GM19238 (cell line): ENCODE data around the gene LAMP5.

Experiments used
- DNase-seq: peaks from one replicate; pipeline ENCODE4 v3.0.0; 2011; ENCODE audit warnings: low spot score; ENCODE audit not compliant: insufficient read length

Gene LAMP5

DNA sequence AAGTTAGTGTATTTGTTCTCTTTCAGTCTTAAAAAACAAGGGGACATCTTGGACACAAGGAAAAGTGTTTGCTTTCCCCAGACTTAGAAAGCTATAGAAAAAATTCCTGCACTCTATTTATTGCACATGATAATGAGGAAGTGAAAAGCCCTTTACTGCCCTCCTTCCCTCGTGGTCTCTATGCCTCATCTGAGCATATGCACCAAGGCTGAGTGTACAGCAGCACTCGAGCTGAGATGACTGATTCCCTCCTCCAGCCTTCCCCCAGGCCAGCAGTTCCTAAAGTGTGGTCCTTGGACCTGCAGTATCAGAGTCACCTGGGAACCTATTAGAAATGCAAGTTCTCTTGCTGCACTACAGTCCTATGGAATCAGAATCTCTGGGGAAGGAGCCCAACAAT is 14.3 kb upstream of the LAMP5 start:
- no peak for DNase-seq

GRCh38 chr20:9501473-9501872 is 12.9 kb upstream of the LAMP5 start:
- DNase-seq, result no peak

DNA sequence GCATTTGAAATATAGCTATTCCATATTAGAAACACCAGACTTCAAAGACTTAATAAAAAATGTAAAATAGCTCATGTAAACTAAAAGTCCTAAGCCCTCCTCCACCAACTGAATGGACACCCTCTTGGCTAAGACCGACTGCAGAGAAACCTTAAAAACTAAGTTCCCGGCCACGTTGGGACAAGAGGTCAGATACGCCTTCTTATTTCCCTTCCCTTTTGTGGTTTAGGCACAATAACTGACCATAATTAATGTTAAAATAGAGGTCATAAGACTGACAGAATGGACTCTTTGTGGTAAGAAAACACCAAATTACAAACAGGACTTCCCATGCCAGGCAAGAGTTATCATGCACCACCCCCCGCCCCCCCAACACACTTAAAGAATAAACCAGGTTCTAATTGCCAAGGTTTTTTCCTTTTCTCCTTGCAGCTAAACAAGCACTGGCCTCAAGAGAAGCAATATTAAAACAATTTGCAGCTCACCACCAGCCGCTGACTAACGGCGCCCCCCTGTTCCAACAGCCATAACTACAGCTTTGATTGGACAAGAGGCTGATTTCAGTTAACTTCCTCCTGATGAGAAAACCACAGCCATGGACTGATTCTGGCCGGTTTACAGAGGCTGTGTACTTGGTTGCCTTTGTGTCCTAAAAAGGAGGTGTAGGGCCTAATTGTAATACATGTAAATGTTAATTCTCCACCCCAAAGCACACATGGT is 10.7 kb upstream of the LAMP5 start:
- DNase-seq, result no peak

DNA sequence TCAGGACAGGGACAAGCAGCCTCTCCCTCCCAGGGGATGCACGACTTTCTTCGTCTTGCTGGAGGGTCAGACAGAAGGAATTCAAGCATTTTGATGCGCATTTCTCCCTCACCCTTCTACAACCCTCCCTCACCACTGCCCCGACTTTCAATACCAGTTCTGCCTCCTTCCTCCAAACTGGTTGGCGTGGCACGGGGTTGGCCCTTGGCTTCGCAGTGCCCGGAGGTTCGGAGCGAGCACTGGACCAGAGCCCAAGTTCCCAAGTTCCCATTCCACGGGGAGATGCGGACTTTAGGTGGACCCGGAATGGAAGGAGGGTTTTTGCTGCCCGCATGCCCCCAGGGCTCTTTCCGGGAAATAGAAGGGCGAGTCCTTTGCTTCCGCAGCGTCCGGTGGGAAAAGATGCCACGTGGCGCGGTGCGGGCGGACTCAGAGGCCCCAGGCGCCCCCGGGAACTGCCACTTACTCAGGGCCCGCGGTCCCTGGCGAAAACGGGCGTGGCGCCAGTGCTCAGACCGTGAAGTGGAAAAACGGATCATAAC is 8.0 kb upstream of the LAMP5 start:
- no peak for DNase-seq

GRCh38 chr20:9506964-9507369 is 7.4 kb upstream of the LAMP5 start:
- no peak for DNase-seq

DNA sequence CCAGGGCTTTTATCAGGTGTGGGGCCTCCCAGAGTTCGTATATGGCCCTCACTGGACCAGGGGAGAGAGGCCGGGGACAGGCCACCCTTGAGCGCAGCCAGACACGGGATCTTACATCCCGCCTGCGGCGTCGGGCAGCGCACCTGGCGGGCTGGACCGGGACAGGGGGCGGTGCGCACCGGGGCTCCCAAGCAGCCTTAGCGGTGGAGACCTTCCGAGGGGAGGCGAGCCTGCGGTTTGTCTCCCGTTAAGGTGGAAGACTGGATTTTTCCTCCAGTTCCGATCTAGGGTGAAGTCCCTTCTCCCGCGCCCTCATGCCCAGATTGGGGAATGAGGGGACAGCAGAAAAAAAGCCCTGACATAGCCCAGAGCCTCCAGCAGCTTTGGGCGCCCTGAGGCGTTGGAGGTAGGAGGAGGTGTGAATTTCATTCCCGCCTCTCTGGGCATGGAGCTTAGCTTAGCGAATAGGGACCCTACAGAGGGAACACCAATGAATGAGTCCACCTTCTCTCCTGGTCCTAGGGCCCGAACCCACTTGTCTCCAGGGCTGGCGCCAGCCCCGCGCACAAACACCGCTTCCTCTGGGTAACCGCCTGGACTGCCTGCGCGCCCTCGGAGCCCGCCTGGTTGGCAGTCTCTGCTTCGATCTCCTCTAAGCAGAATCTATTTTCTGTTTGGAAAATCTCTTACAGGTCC is 6.7 kb upstream of the LAMP5 start:
- no peak for DNase-seq

DNA sequence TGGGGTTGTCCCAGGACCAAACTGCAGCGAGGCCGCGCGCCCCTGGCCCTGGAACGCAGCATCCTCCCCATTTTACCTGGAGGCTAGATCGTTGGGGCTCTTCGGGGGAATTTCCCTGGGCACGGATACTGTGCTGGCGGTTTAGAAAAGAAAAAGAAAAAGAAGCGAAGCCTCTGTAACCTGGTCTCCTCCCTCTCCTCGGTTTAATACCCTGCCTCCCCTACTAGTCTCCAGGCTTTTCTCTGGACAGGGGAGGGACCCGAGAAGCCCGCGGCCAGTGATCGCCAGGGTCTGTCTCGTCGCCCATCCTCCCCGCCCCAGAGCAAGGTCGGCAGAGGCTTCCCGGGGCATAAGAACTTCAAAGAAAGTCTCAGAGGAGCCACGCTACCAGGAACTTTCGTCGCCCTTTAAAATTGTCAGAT is 6.1 kb upstream of the LAMP5 start:
- DNase-seq, result no peak

DNA sequence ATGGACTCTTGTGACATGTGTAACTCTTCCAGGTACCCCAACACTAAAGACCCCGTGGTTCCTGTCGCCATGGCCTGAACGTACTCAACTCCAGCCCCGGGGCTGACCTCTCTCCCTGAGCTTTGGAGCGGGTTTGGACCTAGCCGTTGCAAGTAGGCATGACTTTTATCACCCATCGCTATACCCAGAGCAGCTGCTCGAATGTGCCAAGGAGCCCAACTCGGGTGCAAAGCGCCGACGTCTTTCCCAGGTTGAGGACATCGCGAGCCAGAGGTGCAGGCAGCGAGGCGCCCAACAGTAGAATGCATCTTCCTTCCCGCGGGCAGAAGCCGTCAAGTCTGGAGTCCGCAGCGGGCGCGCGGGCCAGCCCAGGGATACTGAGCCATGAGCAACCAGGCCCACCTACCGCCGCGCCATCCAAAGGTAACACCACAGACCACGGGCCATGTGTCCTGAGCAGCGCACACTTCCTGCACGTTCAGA is 5.7 kb upstream of the LAMP5 start:
- DNase-seq, result no peak

- no peak for DNase-seq
Measured at GRCh38 chr20:9509246-9509645, 5.1 kb upstream of the LAMP5 start.

- DNase-seq, result no peak
Measured at GRCh38 chr20:9510911-9511310, 3.5 kb upstream of the LAMP5 start.

GRCh38 chr20:9514072-9514460 is 324 bp upstream of the LAMP5 start:
- no peak for DNase-seq

DNA sequence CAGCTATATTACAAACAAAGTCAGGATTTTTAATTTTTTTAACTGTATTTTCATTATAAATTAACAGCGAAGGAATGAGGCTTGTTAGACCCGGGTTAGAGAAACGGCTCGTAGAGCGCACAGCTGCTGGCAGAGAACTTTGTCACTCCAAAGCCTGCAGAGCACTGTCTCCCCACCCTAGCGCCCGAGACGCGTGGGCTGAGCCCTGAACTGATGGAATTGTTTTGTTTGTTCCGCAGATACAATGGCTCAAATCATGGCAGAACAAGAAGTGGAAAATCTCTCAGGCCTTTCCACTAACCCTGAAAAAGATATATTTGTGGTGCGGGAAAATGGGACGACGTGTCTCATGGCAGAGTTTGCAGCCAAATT is 810 bp downstream of the LAMP5 start:
- DNase-seq, result no peak

DNA sequence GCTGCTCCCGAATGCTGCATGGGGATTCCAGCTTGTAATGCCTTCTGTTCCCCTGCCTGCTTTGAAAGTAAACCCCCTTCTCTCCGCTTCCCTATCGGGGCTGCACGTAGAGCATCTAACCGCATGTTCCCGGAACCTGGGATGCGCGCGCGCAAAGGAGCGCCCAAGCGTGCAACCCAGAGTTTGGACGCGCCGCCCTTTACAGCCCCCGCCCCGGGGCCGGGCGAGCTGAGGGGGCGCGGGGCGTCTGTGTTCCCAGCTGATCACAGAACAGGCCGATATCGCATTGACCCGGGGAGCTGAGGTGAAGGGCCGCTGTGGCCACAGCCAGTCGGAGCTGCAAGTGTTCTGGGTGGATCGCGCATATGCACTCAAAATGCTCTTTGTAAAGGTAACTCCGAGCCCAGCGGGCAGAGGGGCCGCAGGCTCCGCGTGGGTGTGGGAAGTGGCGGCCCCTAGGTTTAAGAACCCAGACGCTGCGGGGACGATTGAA is 1.4 kb downstream of the LAMP5 start:
- DNase-seq, result no peak

DNA sequence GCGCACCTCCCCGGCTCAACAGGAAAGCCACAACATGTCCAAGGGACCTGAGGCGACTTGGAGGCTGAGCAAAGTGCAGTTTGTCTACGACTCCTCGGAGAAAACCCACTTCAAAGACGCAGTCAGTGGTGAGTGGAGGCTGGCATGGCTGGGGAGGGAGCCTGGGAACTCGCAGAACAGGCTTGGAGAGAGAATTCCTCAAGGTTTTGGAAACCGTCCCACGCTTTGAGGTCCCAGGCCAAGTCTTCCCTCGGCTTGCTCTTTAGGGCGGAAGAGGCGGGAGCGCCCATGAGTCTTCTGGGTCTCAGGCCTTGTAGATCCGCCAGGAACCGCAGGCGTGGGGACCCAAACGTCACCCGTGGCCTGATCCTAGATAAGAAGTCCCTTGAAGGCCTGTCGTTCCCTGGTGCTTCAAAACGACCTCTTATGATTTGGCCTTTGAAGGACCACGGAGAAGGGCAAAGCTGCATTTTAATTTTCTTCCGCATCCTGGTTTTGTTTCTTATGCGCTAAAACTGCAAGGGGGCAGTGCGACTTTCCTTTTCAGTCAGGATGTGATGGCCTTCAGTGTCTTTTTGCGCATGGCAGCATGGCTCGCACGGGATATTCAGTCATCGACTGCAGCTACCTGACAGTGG is 2.0 kb downstream of the LAMP5 start:
- DNase-seq, result no peak

DNA sequence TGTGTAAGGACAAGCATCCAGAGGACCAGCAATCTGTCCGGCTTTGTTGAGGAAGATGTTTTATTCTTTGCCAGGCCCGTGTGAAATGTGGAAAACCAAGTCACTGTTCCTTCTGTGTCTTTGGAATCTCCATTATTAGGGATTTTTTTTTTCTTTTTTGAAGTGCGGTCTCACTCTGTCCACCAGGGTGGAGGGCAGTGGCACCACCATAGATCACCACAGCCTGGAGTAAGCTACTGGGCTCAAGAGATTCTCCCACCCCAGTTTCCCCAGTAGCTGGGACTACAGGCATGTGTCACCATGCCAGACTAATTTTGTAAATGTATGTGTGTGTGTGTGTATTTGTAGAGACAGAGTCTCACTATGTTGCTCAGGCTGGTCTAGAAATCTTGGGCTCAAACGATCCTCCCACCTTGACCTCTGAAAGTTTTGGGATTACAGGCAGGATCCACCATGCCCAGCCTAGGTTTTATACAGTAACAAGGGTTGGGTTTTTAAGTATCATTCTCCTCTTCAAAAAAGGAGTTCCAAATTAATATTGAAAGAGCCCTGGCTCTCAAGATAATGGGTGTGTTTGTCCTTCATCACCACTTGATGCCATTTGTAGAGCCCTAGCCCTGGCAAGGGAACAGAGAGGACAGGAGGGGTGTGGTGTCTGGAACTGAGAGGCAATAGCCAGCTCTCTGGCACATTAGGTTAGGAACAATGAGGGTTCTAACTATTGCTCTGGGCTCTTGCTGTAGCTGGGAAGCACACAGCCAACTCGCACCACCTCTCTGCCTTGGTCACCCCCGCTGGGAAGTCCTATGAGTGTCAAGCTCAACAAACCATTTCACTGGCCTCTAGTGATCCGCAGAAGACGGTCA is 3.1 kb downstream of the LAMP5 start:
- no peak for DNase-seq

DNA sequence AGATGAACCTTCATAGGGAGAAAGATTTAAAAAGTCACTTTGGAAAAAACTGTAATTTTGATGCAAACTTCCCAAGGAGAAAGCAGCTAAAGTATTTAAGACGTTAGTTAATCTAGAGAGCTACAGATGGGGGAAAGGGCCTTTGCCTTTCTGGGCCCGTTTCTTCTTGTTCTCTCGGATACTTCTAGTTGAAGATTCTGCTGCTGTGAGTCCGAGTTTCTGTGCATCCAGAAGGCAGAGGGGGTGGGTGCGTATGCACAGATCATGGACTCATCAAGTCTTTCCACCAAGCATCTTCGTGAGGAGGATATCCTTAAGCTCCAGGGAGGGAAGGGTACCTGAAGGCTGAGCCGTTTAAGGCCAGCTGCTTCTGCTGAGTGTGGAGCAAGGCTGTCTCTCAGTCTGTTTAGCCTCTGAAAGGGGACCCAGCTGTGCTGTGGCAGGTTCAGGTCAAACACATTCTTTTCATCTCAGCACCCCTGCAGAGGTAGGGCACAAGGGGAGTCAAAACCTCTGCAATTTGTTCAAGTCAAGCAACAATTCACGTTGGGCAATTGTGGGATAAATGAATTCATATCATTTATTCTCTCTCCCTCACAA is 4.3 kb downstream of the LAMP5 start:
- no peak for DNase-seq

GRCh38 chr20:9520086-9520485 is 5.7 kb downstream of the LAMP5 start:
- no peak for DNase-seq

DNA sequence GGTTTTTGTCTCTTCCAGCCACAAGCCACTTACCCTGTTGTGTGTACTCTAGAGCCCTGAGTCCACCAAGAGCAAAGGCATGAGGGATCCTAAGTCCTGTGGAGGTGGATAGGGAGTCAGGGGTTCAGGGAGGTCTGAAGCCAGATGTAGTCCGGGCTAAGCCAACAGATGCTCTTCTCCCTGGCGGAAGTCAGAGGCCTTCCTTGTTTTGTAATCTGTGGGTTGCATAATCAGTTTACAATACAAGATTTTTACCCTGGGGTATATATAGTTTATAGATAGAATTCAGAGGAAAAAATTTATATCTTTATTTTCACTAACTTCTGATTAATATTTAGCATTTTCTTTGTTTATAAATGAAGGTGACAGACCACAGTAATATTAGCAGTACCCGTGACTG is 9.2 kb downstream of the LAMP5 start:
- DNase-seq, result no peak

DNA sequence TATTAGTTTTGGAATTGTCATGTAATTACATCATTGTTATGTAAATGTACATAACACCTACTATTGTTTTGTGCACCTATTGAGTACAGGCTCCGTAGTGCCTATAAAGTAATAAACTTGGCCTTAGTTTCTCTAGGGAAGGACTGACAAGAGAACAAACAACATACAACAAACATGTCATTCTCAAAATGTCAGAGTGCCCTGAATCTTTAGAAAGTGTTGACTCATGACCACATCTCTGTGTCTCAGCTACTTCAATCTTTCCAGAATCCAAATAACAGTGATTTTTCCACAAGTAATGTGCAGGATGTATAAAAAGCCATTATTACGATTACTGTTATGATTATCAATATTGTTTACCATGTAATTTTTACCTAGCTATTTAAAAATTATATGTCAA is 17.2 kb downstream of the LAMP5 start:
- DNase-seq, result no peak

DNA sequence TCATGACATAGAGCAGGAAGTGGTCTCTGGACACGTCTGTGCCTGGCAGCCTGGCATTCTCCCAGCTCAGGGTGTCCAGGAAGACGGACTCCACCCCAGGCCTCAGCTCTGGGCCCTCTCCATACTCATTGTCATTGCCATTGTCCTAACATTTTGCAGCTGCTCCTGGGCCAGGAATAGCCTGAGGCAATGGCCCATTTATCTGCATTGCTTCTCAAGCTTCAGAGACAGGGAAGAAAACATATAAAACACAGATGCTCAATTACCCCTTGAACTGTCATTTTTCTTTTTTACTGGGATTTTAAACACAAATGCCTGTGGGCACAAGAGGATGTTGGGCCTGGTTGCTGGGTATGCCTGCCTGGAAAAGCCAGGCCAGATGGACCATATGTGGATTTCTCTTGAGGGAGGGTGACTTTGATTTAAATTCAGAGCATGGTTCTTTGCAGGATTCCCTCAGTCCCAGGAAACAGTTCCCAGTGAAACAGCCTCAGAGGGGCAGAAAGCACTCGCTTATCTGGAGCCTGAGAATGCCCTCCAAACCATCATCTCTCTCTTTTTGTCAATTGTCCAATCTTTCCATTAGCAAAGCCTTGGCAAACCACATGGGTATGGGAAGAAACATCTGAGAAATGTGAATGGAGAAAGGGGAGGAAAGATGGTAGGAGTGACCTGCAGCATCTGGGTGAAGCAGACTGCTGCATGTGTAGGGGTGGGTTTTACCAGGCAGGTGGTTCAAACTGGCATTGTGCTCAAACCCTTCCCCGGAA is 17.9 kb downstream of the LAMP5 start:
- DNase-seq, result no peak
